Fibroblast of pulmonary artery (primary cell): ENCODE data around the gene RAB20.

ENCODE experiments used
- DNase-seq: peaks from one replicate; pipeline ENCODE4 v3.0.0-alpha.2; 2010; ENCODE audit warnings: low read depth
- H3K4me3 ChIP-seq: replicated peaks from 2 replicates; pipeline ENCODE4 v1.5.1; 2011; ENCODE audit warnings: low read depth, mild to moderate bottlenecking, control low read depth, low read length, moderate library complexity
- CTCF ChIP-seq: IDR thresholded peaks from 2 replicates; pipeline ENCODE4 v1.5.1; 2011; ENCODE audit warnings: mild to moderate bottlenecking, control low read depth, low read length, inconsistent platforms; ENCODE audit errors: missing control alignments

The RAB20 gene

DNA sequence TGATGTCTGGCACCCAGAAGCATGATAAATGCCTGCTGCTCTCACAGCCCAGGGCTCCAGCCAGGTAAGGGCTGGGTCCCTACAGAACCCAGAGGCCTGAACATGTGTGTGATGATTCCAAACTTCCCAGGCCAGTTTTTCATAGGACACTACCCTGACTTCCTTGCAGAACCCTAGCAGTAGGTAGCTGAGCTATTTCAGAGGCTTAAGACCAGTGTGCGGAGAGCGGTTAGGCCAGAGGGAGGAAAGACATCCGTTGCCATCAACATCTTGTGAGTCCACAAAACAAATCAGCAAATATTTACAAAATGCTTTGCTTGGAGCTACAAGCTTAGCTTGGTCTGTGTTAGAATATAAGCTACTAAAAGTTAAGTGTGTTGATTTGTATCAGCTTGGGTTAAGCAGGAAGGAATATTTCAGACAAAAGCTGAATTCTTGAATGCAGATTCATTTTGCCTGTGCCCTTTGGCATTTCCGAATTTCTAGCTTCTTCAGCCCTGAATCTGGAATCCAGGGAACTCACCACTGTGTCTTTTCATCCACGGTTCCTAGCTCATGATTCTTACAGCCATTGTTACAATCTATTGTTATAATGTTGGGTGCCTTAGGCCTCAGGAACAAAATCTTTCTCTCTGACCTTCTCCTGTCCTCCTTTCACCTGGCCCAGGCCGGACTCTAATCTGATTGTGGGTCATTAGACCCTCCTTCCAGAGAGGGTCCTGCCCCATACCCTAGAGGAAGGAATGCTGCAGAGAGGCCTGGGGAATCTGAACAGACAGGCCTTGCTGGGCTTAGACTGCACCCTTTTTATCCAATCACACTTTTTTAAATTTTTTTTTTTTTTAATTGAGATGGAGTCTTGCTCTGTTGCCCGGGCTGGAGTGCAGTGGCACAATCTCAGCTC lies 12.4 kb downstream of the RAB20 start:
- no peak for DNase-seq
- no peak for TF ChIP-seq CTCF
- H3K4me3 ChIP-seq: no peak overlapping the region

DNA sequence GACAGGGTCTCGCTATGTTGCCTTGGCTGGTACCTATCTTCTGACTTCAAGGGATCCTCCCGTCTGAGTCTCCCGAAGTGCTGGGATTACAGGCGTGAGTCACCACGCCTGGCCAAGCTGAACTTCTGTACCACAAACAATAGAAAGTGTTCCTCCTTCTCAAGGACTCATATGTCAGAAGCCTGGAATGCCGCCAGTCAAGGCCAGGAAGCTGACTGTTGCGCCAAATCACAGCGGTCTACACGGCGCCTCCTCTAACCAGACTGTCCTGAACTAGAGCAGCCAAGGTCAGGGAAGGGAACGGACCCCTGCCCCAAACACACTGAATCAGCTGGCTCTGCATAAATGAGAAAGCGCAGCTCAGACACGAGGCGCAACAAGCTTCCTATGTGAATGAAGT lies 14.6 kb downstream of the RAB20 start:
- DNase-seq: peak; percentile 97
- H3K4me3 ChIP-seq: no peak overlapping the region
- TF ChIP-seq CTCF: no peak

- no peak for TF ChIP-seq CTCF
- DNase-seq: no peak
- no peak overlapping the region for H3K4me3 ChIP-seq
Measured at GRCh38 chr13:110546378-110546777, 15.1 kb downstream of the RAB20 start.

DNA sequence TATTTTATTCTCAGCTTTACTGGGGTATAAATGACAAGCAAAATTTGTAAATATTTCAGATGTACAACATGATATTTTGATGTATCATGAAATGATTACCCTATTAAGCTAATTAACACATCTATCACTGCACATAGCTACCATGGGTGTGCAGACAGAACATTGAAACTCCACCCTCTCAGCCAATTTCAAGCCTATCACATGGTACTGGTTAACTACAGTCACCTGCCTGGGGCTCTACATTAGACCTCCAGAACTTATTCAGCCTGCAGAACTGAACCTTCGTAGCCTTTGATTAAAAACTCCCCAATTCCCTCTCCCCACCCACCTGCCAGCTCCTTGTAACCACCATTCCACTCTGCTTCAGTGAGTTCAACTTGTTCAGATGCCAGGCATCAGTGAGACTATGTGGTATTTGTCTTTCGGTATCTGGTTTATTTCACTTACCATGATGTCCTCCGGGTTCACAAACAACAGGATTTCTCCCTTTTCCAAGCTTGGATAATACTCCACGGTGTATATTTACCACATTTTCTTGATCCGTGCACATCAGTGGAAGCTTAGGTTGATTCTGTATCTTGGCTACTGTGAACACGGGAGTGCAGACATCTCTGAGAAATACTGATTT lies 19.2 kb downstream of the RAB20 start:
- no peak for DNase-seq
- H3K4me3 ChIP-seq: no peak overlapping the region
- no peak for TF ChIP-seq CTCF

DNA sequence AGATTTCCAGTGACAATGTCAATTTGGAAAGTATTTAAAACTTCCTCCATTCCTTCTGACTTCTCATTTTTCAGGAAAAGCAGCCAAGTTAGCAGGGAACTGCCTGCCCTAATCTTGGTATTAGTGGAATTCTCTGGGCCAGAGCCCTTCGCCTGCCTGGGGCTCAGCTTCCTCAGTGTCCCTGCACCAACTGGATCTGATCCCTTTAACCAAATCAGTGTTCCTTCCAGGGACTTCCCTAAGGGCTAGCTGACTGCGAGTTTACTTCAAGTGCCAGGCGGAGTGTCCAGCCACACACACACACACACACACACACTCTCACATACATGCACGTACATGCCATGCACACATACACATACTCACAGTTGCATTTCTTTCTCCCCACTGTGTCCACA lies 20.0 kb downstream of the RAB20 start:
- H3K4me3 ChIP-seq: no peak overlapping the region
- no peak for TF ChIP-seq CTCF
- DNase-seq: peak; percentile 20

DNA sequence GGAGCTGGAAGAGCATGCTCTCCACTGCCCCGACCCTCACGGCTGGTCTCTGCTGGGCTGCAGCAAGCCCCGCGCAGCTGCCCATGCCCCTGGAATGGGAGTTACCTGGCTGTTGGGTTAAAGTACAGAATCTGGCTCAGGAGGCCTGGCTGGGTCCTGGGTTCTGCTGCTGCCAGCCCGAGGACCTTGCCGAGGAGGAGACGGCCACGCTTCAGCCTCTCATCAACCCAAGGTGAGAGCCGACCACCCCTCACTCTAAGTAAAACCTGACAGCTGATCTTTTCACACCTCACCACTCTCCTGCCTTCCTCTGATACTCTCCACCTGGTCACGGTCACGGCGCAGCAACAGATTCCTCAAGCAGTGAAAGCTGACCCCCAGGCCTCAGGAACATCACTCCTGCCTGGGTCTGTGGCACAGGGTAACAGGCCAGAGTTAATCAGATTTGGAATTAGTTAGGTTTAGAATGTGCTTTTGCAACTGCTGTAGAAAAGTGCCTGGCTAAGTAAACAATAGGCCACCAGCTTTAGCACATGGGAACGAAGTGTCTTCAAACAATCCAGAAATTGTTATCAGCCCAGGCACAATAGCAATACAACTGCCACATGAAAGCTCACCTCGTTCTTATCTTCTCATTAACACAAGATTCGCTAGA lies 20.5 kb downstream of the RAB20 start:
- H3K4me3 ChIP-seq: no peak overlapping the region
- no peak for DNase-seq
- TF ChIP-seq CTCF: no peak
